ENCODE measurements around the gene ZBTB8OS. TPM values are rescaled to one million over a fixed set of nuclear protein-coding genes. Genes with fewer than 3 reads are reported as not detected.
"Not testable (repeated sequence)": the region's sequence is repeated elsewhere in the genome, so short reads cannot be mapped to it uniquely, and the experiment has no call there.

ZBTB8OS gene
- total RNA-seq, 1 donor from 2014 or later: 44.4 TPM

DNA sequence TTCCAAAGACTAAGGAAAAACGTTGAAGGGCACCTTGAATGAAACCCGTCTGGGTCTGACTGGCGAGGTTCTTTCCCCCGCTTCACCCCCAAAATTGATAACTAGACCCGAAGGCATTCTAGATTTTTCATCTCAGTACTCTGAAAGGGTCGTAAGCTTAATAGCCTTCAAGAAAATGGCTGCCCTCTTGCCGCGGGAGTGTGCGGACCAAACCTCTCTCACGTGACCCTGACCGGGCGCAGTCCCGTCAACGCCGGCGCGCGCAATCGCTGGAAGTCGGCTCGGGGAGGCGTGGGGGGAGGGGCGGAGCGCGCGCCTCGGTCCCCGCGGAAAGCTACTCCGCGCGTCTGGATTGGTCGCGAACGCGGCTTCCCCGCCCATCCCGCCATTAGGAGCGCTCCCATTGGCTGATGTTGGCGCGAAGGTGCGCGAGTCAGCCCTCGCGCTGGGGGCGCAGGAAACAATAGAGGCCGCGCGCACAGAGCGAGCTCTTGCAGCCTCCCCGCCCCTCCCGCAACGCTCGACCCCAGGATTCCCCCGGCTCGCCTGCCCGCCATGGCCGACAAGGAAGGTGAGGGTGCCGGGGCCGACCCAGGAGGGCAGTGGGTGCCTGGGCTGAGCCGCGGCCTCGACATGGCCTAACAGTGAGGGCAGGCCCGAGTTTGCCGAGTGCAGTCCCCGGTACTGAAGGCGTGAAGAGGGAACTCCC is 556 bp upstream of the ZBTB8OS start, which contains the start of gene RBBP4:
TSS of gene RBBP4 (plus strand) at position 457 of the 709 bp plus-strand sequence. CDS start at position 556, 99 bp downstream.
- DNase-seq (ENCODE audit: low read depth): peak; percentile 97

DNA sequence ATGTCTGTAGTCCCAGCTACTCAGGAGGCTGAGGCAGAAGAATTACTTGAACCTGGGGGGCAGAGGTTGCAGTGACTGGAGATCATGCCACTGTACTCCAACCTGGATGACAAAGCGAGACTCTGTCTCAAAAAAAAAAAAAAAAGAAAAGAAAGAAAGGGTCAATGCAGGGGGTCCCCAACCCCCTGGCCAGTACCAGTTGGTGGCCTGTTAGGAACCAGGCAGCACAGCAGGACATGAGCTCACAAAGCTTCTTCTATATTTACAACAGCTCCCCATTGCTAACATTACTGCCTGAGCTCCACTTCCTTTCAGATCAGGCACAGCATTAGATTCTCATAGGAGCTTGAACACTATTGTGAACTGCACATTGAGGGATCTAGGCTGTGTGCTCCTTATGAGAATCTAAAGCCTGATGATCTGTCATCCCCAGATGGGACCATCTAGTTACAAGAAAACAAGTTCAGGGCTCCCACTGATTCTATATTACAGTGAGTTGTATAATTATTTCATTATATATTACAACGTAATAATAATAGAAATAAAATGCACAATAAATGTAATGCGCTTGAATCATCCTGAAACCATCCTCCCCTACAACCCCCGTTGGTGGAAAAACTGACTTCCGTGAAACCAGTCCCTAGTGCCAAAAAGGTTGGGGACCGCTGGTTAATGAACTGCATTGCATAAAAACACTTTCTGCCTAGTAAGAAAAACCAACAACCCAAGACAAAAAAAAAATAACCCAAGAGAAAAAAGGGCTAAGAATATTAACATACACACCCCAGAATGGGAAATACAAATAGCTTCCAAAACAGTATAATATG is 2.8 kb downstream of the ZBTB8OS start:
- no peak for DNase-seq (ENCODE audit: low read depth)

DNA sequence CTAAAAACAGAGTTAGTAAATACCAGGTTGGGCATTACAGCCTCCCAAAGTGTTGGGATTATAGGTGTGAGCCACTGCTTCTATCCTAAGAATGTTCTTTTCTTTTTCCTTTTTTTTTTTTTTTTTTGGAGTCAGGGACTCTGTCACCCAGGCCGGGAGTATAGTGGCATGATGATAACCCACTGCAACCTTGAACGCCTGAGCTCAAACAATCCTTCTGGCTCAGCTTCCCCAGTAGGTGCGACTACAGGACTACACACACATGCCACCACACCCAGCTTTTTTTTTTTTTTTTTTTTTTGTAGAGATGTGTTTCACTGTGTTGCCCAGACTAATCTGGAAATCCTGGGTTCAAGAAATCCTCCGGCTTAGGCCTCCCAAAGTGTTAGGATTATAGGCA is 5.9 kb downstream of the ZBTB8OS start:
- DNase-seq (ENCODE audit: low read depth): no peak

DNA sequence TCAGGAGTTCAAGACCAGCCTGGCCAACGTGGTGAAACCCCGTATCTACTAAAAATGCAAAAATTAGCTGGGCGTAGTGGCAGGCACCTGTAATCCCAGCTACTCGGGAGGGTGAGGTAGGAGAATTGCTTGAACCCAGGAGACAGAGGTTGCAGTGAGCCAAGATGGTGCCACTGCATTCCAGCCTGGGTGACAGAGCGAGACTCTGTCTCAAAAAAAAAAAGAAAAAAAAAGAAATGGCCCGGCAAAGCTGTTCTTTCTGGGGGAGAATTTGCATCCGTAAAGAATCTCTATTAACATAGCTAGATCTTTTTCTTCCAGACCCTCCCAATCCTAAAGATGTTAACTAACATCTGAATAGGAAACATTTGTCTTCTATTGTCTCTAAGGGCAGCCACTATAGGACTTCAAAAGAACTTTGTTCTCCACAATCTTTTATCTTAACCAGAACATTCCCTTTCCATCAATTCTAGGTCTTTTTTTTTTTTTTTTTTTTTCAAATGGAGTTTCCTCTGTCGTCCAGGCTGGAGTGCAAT is 8.0 kb downstream of the ZBTB8OS start:
- not testable (repeated sequence) for DNase-seq (ENCODE audit: low read depth)

DNA sequence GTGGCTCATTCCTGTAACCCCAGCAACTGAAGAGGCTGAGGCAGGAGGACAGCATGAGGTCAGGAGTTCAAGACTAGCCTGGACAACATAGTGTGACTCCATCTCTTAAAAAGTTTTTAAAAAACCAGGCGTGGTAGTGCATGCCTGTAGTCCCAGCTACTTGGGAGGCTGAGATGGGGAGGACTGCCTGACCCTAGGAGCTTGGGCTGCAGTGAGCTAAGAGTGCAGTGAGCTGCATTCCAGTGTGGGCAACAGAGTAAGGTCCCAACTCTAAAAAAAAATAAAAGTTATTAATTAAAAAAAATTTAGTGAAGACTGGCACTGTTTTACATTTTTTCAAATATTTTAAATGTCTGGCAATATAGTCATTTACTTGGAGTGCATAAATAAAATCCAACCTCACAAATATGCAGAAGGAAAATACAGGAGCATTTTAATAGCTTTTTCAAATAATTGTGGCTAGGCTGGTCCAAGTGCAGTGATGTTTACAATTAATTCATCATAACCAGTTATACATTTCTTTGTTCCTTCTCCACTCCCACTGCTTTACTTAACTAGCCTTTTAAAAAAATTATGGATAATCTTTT is 10.8 kb downstream of the ZBTB8OS start:
- no peak for DNase-seq (ENCODE audit: low read depth)

DNA sequence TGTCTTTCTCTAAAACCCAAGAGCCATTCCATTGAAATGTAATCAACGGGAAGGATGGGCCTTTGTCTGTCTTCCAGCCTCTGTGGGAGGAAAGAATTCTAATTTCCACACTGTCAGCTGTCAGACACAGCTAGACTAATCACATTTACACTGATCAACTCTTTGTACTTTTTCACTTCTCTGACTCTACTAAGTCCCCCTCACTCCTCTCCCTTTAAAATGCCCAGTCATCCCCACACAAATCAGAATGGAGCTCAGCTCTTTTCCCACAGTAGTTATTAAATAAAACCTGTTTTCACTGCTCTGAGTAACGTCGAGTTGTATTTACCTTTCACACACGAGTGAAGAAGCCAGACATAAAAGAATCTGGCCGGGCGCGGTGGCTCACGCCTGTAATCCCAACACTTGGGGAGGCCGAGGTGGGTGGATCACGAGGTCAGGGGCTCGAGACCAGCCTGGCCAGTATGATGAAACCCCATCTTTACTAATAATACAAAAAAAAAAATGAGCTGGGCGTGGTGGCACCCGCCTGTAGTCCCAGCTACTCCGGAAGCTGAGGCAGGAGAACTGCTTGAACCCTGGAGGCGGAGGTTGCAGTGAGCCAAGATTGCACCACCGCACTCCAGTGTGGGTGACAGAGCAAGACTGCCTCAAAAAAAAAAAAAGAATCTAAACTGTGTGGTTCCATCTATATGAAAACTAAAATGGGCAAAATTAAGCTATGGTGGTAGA is 13.3 kb downstream of the ZBTB8OS start:
- DNase-seq (ENCODE audit: low read depth): peak; percentile 45

DNA sequence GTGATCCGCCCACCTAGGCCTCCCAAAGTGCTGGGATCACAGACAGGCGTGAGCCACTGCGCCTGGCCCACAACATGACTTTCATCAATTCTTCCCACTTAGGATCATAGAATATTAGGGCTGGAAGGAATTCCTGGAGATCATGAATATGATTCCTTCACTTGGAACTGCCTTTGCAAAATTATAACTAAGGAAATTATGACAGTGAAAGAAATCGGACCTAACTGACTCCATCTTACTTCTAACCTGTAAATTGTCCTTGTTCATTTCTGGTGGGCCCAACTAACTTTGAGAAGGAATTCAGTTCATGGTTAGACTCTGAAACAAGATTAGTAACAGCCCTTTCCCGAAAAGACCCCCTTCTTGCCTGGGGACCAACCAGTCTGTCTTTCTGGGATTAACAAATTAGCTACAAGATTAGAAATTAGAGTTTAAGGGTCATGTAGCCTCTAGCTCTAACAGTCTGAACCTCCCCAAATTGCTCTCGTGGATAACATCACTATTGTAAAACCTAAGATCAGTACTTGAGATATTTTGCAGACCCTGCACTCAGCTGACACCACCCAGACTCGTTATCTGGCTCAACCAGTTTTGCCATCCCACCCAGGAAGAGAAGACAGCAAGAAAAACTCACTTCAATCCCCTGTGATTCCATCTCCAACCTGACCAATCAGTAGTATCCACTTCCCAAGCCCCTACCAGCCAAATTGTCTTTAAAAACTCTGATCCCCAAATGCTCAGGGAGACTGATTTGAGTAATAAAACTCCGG is 14.7 kb downstream of the ZBTB8OS start:
- DNase-seq (ENCODE audit: low read depth): no peak

DNA sequence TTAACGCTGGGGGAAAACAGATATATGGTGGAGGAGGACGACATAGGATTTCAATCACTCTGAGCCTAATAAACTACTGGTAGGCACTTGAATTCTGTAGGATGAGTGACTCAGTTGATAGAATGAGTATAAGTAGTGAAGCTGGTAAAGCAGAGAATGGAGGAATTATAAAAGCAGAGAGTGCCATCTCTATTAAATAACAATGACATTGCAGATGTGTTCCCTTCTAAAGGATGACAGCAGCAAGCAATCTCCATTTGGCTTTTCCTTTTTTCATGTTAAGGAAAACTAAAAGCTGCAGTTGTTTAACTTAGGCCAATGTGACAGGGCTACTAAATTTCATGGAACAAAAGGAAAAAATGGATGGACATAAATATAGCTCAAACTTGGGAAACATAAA is 17.5 kb downstream of the ZBTB8OS start:
- no peak for DNase-seq (ENCODE audit: low read depth)

DNA sequence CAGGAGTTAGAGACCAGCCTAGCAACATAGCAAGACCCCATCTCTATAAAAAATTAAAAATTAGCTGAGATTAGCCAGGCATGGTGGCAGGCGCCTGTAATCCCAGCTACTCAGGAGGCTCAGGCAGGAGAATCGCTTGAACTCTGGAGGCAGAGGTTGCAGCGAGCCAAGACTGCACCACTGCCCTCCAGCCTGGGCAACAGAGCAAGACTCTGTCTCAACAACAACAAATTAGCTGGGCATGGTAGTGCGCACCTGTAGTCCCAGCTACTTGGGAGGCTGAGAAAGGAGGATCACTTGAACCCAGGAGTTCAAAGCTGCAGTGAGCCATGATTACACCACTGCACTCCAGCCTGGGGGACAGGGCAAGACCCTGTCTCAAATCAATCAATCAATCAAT is 20.2 kb downstream of the ZBTB8OS start:
- DNase-seq (ENCODE audit: low read depth): not testable (repeated sequence)

DNA sequence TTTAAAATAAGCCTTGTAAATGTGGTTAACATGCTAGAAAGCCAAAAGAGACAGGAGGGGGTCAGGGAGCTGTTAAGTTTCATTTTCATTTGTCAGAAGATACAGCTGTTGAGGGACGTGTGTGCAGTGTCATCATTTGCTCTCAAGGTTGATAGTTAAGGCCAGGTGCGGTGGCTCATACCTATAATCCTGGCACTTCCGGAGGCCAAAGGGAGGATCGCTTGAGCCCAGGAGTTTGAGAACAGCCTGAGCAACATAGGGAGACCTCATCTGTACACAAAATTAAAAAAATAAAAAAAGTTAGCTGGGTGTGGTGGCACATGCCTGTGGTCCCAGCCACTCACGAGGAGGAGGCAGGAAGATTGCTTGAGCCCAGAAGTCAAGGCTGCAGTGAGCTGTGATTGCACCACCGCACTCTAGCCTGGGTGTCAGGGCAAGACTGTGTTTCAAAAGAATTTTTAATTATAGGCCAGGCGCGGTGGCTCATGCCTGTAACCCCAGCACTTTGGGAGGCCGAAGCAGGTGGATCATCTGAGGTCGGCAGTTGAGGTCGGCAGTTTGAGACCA is 22.7 kb downstream of the ZBTB8OS start:
- peak; percentile 91 for DNase-seq (ENCODE audit: low read depth)

DNA sequence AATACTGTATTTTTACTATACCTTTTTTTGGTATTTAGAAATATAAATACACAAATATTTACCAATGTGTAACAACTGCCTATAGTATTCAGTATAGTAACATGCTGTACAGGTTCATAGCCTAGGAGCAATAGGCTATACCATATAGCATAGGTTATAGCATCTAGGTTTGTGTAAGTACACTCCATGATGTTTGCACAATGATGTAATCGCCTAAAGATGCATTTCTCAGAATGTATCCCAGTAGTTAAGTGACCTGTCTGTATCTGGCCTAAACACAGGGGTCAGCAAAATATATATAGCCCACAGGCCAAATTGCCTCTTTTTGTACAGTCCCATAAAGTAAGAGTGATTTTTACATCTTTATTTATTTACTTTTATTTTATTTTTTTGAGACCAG is 24.2 kb downstream of the ZBTB8OS start:
- no peak for DNase-seq (ENCODE audit: low read depth)

DNA sequence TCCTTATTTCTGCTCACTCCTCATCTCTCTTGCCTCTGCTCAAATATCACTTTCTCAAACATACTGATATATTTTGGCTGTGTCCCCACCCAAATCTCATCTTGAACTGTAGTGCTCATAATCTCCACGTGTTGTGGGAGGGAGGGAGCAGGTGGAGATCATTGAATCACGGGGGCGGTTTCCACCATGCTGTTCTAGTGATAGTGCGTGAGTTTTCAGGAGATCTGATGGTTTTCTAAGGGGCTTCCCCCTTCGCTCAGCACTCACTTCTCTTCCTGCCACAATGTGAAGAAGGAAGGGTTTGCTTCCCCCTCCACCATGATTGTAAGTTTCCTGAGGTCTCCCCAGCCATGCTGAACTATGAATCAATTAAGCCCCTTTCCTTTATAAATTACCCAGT is 26.6 kb downstream of the ZBTB8OS start:
- DNase-seq (ENCODE audit: low read depth): no peak

DNA sequence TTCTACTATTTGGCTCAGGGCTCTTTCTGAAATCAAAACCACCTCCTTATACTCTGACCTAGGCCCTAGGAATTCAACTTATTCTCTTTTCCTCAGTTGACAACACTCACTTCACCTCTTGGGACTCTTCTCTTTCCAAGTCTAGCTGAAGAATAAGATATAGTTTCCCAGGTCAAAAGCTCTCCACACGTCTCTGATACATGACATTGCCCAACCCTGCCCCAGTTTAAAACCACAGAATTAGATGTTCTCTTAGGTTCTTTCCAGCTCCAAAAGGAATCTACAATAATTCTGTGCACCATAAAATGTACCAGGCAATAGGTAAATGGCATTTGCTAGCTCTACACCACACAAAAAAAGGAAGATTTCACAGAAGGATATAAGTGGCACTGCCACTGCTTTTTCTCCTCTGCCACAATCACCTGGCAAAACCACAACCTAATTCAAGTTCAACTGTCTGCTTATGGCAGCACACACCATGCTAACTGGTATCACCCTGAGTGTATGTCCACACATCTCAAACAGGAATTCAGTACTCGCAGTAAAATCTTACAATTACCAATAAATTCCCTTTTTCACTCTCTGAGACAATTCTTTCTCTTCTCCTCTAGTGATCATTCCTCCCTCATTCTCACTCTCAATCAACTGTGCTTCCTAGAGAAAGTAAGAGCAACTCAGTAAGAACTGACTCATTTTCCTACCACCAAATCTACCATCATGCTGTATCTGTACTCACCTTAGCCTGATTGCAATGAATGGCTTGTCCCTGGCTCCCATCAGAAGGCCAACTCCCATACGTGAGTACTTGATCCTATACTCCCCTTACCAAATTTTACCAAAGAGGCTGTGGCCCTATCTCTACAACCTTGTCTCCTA is 27.3 kb downstream of the ZBTB8OS start:
- peak; percentile 22 for DNase-seq (ENCODE audit: low read depth)

DNA sequence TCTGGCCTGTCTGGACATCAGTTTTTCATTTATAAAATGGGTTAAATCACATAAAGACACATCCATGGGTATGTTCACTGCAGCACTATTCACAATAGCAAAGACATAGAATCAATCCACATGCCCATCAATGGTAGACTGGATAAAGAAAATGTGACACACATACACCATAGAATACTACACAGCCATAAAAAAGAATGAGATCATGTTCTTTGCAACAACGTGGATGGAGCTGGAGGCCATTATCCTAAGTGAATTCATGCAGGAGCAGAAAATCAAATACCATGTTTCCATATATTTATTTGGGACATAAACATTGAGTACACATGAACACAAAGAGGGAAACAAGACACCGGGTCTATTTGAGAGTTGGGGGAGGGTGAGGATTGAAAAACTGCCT is 28.1 kb downstream of the ZBTB8OS start:
- DNase-seq (ENCODE audit: low read depth): no peak

DNA sequence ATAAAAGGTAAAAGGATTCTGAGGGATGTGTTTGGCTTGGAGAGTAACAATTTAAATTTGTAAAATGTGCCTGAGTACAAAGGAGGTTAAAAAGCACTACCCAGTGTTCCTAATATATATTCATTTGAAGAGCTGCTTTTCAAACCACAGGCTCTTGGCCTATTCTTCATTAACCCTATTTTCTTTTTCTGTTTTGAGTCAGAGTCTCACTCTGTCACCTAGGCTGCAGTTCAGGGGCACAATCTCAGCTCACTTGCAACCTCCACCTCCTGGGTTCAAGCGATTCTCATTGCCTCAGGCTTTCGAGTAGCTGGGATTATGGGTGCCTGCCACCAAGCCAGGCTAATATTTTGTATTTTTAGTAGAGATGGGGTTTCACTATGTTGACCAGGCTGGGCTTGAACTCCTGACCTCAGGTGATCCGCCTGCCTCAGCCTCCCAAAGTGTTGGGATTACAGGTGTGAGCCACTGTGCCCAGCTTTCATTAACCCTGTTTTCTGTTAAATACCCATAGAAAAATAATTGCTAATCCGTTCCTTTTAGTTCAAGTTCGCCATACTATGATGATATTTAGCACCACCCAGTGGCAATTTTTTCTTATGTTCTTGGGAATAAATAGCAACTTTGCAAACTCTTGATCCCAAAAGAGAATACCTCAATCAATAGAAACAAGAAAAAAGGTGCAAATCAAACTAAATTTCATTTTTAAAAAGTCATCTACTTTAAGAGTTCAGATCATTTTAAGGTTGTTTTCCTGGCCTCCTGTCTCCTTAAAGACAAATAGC is 30.5 kb downstream of the ZBTB8OS start:
- no peak for DNase-seq (ENCODE audit: low read depth)

DNA sequence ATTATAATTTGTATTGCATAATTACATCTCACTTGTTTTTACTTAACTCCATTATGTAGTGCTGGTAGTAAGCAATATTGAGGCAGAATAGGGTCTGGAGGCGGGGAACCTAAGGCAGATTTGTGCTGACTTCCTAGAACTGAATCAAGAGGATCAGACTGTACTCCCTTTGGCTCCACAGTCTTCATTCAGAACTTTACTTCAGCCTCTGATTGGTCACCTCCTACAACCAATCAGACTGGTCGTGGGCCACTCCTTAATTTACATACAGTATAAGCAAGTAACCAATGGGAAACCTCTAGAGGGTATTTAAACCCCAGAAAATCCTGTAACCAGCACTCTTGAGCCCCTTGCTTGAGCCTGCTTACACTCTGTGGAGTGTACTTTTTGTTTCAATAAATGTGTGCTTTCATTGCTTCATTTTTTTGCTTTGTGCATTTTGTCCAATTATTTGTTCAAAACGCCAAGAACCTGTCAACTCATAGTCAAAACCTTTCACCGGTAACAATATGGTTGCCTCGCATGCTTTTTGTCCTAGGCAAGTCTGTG is 31.6 kb downstream of the ZBTB8OS start:
- DNase-seq (ENCODE audit: low read depth): no peak

DNA sequence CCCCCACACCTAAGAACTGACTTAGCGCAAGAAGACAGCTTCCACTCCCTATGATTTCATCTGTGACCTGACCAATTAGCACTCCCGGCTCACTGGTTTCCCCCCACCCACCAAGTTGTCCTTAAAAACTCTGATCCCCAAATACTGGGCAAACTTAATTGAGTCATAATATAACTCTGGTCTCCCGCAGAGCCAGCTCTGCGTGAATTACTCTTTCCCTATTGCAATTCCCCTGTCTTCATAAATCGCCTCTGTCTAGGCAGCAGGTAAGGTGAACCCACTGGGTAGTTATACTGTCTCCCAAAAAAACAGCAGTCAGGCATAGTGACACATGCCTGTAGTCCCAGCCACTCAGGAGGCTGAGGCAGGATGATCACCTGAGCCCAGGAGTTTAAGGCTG is 36.9 kb downstream of the ZBTB8OS start:
- DNase-seq (ENCODE audit: low read depth): no peak

All from myocyte (in vitro differentiated cells).